Left cardiac atrium (tissue), 4 donors: ENCODE results near the gene INIP. TPM values are rescaled to one million over a fixed set of nuclear protein-coding genes. Genes with fewer than 3 reads are reported as not detected.

Experiments
- ATAC-seq, 2 donors: fragments of 200-7000 bp; cut with Tn5 transposase; one replicate each; pipeline ENCODE4 v1.9.1; 2020; ENCODE audit warnings: mild to moderate bottlenecking in 2 of 2, moderate library complexity in 2 of 2
- DNase-seq: peaks from one replicate; pipeline ENCODE4 v3.0.0-alpha.2; 2020
- intact Hi-C, 2 donors: fragments of 100-400 bp; cut with DNase I; formaldehyde crosslinking; loops; one replicate each; pipeline versions ENCODE4 v1.14.1 to v1.15.1; 2022 to 2023
- long read RNA-seq: library from polyadenylated mRNA; unstranded; transcript quantifications from one replicate; pipeline ENCODE4 v2.0.0, GENCODE V29; 2021
- total RNA-seq, 2 donors: library from RNA; stranded (reverse); fragmentation: NEBNext Ultra II Directional; extraction: Animal tissue kit (Norgen Biotek cat#: 25700); gene quantifications; one replicate each; pipeline ENCODE4 v1.2.1, GENCODE V29; 2021
- donor health status: DM: no; HTN: yes; CAD: no.
- donor health status: DM: no; HTN: yes; CAD: no; lungs with severe emphysema.
- donor health status: DM: yes; HTN: yes; CAD: no.
- donor health status: Dilated cardiomyopathy.

INIP gene, protein sequence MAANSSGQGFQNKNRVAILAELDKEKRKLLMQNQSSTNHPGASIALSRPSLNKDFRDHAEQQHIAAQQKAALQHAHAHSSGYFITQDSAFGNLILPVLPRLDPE
- total RNA-seq, result 10 to 100 TPM; 16.6 TPM
- long read RNA-seq, full-length matches to known transcripts, result 6 of 8 reads
- long read RNA-seq, partial matches to known transcripts, result 1 of 8 reads
- long read RNA-seq, other reads (novel, unspliced or antisense), result 1 of 8 reads

DNA sequence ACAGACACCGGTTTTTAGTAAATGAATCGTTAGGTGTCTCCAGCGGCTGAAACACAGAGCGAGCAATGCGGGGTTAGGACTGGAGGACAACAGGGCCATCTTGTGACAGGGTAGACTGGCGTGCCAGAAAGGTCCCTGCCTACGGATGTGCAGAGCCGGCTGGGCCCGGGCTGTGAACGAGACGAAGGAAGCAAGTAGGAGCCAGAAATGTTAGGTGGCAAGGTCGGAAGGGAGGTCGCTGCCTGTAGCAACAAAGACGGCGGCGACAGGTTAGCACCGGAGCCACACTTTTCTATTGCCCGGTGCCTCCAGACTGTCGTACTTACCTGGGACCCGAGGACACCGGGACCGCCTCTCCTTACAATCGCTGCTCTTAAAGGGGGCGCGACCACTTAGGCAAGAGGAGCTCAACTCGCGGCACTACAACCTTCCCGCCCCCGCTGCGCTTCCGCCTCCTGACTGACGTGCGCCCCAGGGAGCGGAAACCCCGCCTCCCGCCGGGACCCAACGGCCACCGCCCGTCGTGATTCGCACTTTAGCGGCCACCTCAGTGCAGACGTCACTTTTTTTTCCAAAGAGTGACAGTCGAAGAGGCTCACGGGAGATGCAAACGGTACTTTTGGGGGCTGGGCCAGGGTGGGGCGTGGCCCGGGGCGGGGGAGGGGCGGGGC is at the start of gene INIP:
Gene INIP (minus strand): TSS at position 457 of the 671 bp plus-strand sequence. CDS start 1,632 bp downstream, outside the sequence.
- DNase-seq (peak; percentile 97), ATAC-seq (peak; percentile 99 to 100)
- intact Hi-C loops, result loop anchor here in 1 of 2 donors (2.0 to 10.0 kb wide), 3 partner anchors 33 to 233 kb away; partner anchors contain the start of genes KIAA1958 and SNX30

DNA sequence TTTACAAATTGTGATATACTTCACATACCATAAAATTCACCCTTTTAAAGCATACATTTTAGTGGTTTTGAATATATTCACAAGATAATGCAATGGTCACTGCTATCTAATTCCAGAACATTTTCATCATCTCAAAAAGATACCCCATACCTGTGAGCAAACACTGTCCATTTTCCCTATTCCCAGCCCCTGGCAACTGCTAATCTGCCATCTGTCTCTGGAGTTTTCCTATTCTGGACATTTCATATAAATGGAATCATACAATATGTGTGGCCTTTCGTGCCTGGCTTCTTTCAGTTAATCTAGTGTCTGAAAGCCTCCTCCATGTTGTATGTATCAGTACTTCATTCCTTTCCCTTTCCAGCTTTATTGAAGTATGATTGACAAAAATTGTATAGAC is 47.4 kb upstream of the INIP start:
- intact Hi-C loops, result no loop called here
- no peak for DNase-seq
- ATAC-seq, result no peak

DNA sequence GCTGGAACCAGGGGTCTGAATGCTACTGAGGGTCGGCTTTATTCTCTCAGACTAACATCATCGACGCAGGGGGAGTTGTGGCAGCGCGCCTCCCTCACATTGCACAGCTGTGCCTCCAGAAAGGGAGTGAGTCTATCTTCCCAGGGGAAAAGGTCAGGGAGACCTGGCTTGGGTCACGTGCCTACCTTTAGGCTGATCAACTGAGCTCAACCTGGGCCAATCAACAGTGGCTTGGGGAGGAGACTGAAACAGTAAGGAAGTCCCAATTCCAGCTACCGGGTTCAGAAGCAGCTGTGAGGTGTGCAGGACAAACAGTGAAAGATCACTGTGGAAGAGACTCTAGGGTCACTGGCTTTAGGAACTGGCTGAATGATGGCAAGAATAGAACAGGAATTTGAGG is 46.9 kb upstream of the INIP start:
- intact Hi-C loops, result no loop called here
- ATAC-seq, result no peak
- no peak for DNase-seq

DNA sequence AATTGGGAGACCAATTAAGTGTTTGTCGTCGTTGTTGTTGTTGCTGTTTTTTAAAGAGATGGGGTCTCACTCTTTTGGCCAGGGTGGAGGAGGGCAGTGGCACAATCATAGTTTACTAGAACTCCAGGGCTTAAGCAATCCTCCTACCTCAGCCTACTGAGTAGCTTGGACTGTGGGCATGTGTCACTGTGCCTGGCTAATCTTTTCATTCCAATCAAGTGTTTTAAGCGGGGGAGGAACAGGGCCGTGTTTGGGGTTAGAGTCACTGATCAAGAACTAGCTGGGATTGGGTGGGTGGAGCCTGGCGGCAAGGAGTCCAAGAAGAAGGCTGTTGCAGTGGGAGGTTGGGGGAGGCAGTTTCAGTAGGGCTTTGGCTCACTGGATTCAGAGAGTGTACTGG is 46.4 kb upstream of the INIP start:
- intact Hi-C loops, result no loop called here
- peak in 1 of 2 donors; percentile 54 for ATAC-seq
- no peak for DNase-seq

DNA sequence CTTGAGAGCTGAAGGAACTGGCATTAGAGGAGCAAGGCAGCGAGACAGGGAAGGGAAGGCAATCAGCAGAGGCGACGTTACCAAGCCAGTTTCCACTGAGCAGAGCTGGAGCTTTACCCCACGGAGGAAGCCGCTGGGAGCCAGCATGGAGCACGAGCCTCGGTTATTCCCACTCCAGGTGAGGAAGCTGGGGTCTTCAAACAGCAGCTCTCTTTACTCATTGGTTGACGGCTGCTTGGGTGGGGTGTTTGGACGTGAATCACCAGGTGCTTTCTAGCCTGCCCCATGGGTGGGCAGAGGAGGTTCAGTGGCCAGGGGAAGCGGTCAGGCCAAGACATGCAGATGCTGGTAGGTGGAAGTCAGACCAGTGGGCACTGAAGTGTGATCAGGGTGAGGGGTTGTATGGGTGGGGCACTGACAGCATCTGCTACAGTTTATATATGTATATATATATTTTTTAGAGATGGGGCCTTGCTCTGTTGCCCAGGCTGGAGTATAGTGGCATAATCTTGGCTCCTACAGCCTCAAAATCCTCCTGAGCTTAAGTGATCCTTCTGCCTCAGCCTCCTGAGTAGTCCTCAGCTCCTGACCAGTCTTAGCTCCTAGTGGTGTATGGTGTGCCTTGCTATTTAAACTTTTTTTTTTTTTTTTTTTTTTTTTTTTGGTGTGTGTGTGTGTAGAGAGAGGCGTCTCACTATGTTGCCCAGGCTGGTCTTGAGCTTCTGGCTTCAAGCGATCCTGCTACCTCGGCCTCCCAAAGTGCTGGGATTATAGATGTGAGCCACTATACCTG is 45.0 kb upstream of the INIP start:
- DNase-seq (no peak), ATAC-seq (no peak)
- intact Hi-C loops, result no loop called here

DNA sequence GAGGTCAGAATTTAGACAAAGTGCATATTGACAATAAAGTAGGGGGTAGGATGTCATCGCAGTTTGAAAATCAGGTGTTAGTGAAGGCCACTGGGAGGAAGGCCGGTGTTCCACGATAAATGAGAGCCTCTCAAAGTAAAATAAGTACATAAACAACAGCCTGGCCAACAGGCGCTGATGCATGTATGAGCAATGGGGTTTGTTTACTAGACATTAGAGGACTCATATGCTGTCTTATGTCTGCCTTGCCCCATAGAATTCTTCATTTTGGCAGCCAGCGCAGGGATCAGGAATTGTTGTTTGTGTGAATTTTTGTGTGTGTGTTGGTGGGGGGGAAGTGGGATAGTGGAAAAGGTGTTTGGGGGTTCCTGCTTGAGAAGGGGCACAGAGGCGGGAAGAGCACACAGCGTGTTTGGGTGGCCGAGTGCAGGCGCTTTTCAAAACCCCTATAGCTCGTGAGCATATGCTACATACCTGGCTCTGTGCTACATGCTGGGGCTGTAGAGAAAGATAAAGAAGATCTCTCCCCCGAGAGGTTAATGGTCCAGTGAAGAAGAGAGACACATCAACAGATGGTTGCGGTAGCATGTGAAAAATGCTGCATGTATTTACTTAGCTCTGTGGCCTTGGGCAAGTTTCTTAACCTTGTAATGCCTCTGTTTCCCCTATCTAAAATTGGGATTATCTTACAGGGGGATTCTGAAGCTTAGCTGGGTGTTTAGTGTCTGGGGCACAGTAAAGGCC is 44.2 kb upstream of the INIP start:
- ATAC-seq (no peak), DNase-seq (no peak)
- intact Hi-C loops, result no loop called here

DNA sequence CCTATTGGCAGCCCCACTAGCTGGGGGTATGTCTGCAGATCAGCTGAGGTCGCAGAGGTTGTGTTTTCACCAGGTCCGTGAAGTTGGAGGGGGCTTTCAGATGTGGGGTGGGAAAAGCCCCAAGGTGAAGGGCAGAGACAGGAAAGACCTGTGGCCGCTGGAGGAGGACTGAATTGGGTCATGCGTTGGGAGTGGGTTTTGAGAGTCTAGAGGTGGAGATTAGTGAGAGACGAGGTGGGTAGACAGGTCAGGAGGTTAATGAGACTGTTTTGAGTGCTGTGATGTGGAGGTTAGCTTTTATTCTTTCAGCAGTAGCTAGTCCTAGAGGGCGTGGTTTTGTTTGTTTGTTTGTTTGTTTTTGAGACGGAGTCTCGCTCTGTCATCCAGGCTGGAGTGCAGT is 42.9 kb upstream of the INIP start:
- DNase-seq (no peak), ATAC-seq (no peak)
- intact Hi-C loops, result no loop called here

DNA sequence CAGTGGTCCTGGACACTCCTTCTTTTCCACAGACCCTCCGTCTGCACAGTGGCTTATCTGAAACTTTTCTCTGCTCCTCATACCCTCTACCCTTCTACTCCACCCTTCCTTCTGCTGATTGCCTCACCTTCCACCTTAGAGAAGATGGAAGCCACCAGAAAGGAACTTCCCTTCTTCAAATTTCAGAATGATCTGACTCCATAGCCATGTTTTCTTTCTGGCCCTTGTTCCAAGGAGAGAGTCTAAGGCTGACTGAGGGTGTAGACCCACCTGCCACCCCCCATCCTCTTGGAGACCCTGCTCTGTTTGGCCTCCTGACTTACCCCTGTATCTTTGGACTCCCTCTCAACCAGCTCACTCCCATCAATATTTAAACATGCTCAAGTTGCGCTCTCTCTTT is 40.0 kb upstream of the INIP start:
- intact Hi-C loops, result no loop called here
- DNase-seq, result no peak
- ATAC-seq, result no peak

DNA sequence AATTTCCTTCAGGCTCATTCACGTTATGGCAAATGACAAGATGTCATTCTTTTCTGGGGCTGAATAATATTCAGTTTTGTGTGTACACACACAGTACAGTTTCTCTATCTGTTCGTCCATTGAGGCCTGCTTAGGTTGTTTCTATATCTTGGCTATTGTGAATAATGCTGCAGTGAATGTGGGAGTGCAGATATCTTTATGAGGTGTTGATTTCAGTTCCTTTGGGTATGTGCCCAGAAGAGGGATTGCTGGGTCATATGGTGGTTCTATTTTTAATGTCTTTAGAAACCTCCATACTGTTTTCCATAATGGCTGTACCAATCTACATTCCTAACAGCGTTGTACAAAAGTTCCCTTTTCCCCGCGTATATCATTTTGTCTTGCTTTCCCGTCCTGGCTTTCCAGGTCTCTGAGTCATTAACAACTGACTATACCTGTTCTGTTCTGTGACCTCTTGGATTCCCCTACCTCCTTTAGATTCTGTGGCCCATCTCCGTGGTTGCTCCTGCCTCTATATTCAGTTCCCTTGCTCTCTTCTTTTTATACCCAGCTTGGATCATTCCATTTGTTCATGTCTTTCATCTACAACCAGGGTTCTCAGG is 39.5 kb upstream of the INIP start:
- no peak for ATAC-seq
- DNase-seq, result no peak
- intact Hi-C loops, result no loop called here

DNA sequence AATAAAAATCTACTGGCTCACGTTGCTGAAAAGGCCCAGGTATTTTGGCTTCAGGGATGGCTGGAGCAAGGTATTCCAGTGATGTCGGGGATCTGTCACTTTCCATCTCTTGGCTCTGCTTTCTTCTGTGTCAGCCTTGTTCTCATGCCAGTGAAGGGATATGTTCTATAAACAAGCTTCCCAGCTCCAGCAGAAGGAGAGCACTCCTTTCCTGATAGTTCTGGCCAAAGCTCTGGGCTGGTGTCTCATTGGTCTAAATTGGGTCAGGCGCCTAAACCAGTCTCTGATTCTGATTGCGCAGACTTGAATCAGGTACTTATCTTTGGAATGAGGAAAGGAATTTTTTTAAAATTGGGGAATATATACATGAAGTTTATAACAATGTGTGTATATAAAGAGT is 37.8 kb upstream of the INIP start:
- DNase-seq, result no peak
- peak; percentile 36 to 38 for ATAC-seq
- intact Hi-C loops, result no loop called here

DNA sequence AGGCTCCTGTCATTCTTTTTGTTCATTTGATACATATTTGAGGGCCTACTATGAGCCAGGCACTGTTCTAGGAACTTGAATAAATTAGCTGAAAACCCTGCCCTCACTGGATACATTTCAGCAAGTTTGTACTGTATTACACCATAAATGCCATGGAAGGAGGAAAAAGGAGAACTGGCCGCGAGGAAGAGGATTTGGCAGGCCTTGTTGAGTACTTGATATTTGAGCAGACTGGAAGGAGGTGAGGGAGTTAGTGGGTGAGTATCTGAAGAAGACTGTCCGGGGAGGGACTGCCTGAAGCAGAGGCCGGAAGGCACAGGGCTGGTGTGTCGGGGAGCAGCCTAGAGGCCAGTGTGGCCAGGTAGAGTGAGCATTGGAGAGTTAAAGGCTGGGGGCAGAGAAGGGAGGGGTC is 37.1 kb upstream of the INIP start:
- no peak for ATAC-seq
- no peak for DNase-seq
- intact Hi-C loops, result no loop called here

DNA sequence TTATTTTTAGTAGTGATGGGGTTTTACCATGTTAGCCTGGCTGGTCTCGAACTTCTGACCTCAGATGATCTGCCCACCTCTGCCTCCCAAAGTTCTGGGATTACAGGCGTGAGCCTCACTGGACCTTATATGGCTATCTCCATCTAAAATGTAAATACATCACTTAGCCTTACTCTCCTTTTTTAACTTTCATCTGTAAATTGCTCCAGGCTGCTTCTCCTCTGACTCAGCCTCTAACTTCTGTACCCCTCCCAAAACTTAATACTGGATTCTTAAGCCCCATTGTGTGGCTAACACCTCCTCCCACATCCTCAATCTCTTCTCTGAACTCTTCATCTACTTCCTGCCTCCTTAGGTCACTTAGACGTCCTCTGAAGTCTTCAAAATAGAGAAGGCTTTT is 36.7 kb upstream of the INIP start:
- ATAC-seq (peak in 1 of 2 donors; percentile 2), DNase-seq (no peak)
- intact Hi-C loops, result no loop called here

DNA sequence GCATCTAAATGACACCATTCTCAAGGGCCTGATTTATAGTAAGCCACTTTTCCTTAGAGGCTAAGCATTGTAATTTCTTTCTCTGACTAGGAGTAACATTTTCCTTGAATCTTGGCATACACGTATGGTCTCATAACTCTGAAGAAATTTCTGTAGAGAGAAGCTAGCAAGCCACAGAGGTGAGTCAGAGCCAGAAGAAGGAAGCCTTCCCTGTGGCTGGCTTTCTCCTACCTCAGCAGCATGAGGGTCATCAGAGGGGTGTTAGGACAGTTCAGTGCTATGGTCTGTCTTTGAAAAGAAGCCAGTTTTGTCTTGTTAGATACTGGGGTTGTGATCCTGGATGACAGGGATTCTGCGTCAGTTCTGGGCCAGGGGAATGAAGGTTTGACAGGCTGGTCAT is 35.8 kb upstream of the INIP start:
- no peak for DNase-seq
- intact Hi-C loops, result no loop called here
- ATAC-seq, result peak in 1 of 2 donors; percentile 40

DNA sequence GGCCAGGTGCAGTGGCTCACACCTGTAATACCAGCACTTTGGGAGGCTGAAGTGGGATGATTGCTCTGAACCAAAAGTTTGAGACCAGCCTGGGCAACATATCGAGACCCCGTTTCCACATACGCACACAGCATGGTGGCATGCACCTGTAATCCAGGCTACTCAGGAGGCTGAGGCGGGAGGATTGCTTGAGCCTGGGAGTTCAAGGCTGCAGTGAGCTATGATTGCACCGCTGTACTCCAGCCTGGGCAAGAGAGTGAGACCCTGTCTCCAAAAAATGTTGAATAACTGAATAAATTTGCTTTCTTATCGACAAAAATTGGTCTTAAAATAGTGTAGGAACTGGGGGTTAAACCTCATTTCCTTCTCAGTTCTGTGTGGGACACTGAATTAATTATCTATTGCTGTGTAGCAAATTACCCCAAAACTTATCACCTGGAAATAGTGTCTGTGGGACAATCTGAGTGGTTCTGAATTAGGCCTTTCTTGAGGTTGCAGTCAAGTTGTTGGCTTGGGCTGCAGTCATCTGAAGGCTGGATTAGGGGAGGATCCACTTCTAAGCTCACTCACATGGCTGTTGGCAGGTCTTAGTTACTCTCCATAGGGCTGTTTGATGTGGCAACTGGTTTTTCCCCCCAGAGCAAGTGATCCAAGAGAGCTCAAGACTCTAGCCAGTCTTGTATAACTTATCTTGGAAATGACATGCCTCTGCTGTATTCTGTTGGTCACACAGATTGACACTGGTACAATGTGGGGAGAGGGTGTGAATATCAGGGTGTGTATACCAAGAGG is 34.6 kb upstream of the INIP start:
- ATAC-seq (no peak), DNase-seq (no peak)
- intact Hi-C loops, result no loop called here

DNA sequence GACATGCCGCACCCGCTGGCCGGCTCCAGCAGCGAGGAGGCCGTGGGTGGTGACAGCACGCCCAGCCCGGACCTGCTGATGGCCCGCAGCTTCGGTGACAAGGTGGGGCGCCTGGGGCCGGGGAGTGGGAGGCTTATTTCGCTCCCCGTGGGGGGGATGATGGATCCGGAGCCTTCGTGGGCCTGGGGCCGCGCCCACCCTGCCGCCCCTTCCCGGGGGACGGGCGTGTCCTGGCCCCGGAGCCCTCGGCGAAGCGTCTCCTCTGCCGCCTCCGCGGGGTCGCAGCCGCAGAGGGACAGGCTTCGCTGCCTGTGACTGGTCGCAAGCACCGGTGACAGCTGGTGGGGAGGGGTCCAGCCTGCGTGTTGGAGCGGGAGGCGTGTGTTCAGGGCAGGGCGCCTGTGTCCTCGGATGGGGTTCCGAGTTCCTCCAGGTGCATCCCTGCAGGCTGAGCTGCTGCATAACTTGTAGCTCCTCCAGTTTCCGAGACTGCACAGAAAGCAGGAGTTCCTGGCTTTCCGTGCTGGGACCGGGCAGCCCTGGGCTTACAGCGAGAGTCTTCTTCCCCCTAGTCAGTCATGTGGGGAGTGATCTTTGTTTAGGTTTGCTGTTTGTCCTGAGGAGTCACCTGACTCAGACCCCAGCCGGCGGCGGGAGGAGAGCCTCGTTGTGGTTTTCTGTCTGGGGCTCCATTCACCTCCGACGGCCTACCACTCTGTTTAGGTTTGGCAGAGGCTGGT is 33.3 kb upstream of the INIP start:
- peak; percentile 29 for DNase-seq
- intact Hi-C loops, result loop anchor here in 1 of 2 donors (2.0 kb wide), 1 partner anchor 32 kb away; the partner anchor contains the start of gene INIP

DNA sequence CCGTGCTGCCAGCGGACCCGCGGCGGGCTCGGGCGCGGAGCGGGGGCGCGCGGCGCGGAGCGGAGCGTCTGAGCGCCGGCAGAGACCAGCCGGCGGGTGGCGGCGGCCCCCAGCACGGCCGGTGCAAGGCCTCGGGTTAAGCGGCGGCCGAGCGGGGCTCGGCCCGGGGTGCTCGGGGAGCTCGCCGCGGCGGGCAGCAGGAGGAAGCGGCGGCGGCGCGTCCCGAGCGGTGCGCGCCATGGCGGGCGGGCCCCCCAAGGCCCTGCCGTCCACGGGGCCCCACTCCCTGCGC is 32.8 kb upstream of the INIP start:
- intact Hi-C loops, result loop anchor here in 1 of 2 donors (2.0 kb wide), 1 partner anchor 32 kb away; the partner anchor contains the start of gene INIP
- DNase-seq, result no peak
- peak; percentile 13 to 24 for ATAC-seq

More for the DNA sequence above, 33.3 kb upstream of the INIP start:
- ATAC-seq, result peak; percentile 17 to 20

DNA sequence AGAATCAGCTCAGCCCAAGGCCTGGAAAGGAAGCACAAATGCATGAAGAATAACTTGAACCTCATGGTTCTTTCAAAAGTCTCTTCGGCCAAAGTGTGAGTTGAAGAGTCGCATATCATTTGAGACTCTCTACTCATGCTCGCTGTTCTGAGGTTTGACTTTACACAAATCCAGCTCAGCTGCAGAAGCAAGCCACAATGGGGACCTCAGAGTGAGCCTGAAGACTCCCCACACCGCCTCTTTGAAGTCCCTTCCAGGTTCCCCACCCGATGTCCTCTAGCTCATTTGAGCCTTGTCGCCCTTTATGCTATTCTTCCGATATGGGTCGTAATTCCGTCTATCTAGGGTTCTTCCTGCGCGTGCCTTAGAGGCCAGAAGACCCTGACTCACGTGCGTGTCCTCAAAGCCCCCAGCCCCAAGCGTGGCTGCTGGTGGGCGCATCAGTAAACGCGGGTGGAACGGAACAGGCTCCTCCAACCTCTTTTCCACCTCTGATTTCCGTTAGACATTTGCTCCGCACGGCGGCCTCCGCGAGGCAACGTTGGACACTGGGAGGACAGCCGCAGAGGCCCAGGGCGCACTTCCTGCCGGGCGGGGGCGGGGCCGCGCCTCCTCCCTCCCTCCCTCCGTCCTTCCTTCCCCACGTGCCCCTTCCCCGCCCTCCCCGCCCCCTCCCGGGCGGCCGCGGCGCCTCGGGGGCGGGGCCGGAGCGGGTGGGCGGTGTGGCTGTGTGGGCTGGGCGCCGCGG is 32.3 kb upstream of the INIP start, which contains the start of gene SNX30:
Gene SNX30 (plus strand): TSS at position 745 of the 748 bp plus-strand sequence. CDS start 242 bp downstream, outside the sequence.
- peak; percentile 90 for DNase-seq
- ATAC-seq, result peak; percentile 94 to 95
- intact Hi-C loops, result loop anchor here in 1 of 2 donors (2.0 kb wide), 1 partner anchor 31 kb away; the partner anchor contains the start of gene INIP
